ENCODE measurements around the gene HAO1.
"Not testable (repeated sequence)": the region's sequence is repeated elsewhere in the genome, so short reads cannot be mapped to it uniquely, and the experiment has no call there.

Gene HAO1

GRCh38 chr20:7859356-7859802 lies 80.9 kb downstream of the HAO1 start:
- in situ Hi-C loops (cut with MboI; ENCODE audit: low sequenced_read_pairs): no loop called here

GRCh38 chr20:7858734-7859250 lies 81.5 kb downstream of the HAO1 start:
- in situ Hi-C loops (cut with MboI; ENCODE audit: low sequenced_read_pairs): no loop called here

GRCh38 chr20:7856756-7857155 lies 83.5 kb downstream of the HAO1 start:
- in situ Hi-C loops (cut with MboI; ENCODE audit: low sequenced_read_pairs): no loop called here

GRCh38 chr20:7855545-7855944 lies 84.7 kb downstream of the HAO1 start:
- in situ Hi-C loops (cut with MboI; ENCODE audit: low sequenced_read_pairs): no loop called here

- in situ Hi-C loops (cut with MboI; ENCODE audit: low sequenced_read_pairs): no loop called here
Measured at GRCh38 chr20:7853493-7853892, 86.8 kb downstream of the HAO1 start.

- in situ Hi-C loops (cut with MboI; ENCODE audit: low sequenced_read_pairs): no loop called here
Measured at GRCh38 chr20:7850775-7851490, 89.3 kb downstream of the HAO1 start.

GRCh38 chr20:7849675-7850074 lies 90.6 kb downstream of the HAO1 start:
- in situ Hi-C loops (cut with MboI; ENCODE audit: low sequenced_read_pairs): no loop called here

- in situ Hi-C loops (cut with MboI; ENCODE audit: low sequenced_read_pairs): no loop called here
Measured at GRCh38 chr20:7848351-7848750, 91.9 kb downstream of the HAO1 start.

GRCh38 chr20:7843613-7844012 lies 96.6 kb downstream of the HAO1 start:
- in situ Hi-C loops (cut with MboI; ENCODE audit: low sequenced_read_pairs): no loop called here

GRCh38 chr20:7841971-7842310 lies 98.3 kb downstream of the HAO1 start:
- in situ Hi-C loops (cut with MboI; ENCODE audit: low sequenced_read_pairs): no loop called here

GRCh38 chr20:7841291-7841970 lies 98.8 kb downstream of the HAO1 start:
- in situ Hi-C loops (cut with MboI; ENCODE audit: low sequenced_read_pairs): no loop called here

GRCh38 chr20:7836076-7836475 lies 104.2 kb downstream of the HAO1 start:
- in situ Hi-C loops (cut with MboI; ENCODE audit: low sequenced_read_pairs): no loop called here

- in situ Hi-C loops (cut with MboI; ENCODE audit: low sequenced_read_pairs): not testable (repeated sequence)
Measured at GRCh38 chr20:7834441-7834840, 105.8 kb downstream of the HAO1 start.
